ENCODE data around the gene CLDN4. TPM values are rescaled to one million over a fixed set of nuclear protein-coding genes. Genes with fewer than 3 reads are reported as not detected.
A peak's percentile ranks its signal among the peaks of the same experiment; 100 is the strongest.

CLDN4 gene
- total and polyA plus RNA-seq, 9 of the 15 experiments (the other 6 are each of a cell fraction or from before 2014, with no cell fraction given), result 0.05 to 0.60 (median 0.06) TPM; not detected in 3

GRCh38 chr7:73823257-73823656 is 7.5 kb upstream of the CLDN4 start:
- intact Hi-C loops (cut with micrococcal nuclease) (no loop called here), in situ Hi-C loops (cut with MboI) (no loop called here)
- H3K9me1 ChIP-seq (ENCODE audit: control insufficient read depth, insufficient read depth, low read length), result no peaks in the 10 kb centered on the region
- no peaks in the 10 kb centered on the region for H4K20me1 ChIP-seq (replicated peaks; ENCODE audit: control insufficient read depth, insufficient read depth, low read length)
- peaks cover 32 to 35% of the 10 kb centered on the region in 2 experiments for H3K4me1 ChIP-seq (replicated peaks in 1 of 2; ENCODE audit: control insufficient read depth in 2 of 2, insufficient read depth in 2 of 2, low read length in 2 of 2)
- peak; percentile 92 for TF ChIP-seq ZFP36 (IDR thresholded peaks at IDR 0.05; ENCODE audit: low read depth, low read length, partially characterized antibody)
- TF ChIP-seq TFAP4 (CRISPR knock-in tag; IDR thresholded peaks at IDR 0.05; ENCODE audit: borderline replicate concordance), result no peak
- ChIA-PET CTCF (ENCODE audit: low intra/inter-chr PET ratio) (no interaction called here), POLR2A (interaction anchor here (1.3 to 2.1 kb wide), 3 partner anchors 10 to 36 kb away, joined by 5 read pairs; no protein-coding TSS in a partner anchor)
- H3K4me3 ChIP-seq, result no peak overlapping the region
- no peaks in the 10 kb centered on the region for H3K79me2 ChIP-seq (ENCODE audit: control insufficient read depth, insufficient read depth, low read length)
- peak overlapping the region; percentile 58 to 86; a peak in 3 of 4 replicates for H3K9ac ChIP-seq (ENCODE audit: insufficient read depth in 1 of 2, low read depth in 2 of 2, low read length in 2 of 2)
- DNase-seq (ENCODE audit: extremely low read depth in 1 of 4, low spot score in 3 of 4), result peak in 1 of 4 experiments; percentile 5
- H3K9me3 ChIP-seq (replicated peaks; ENCODE audit: control insufficient read depth, insufficient read depth, low read depth, low read length), result no peaks in the 10 kb centered on the region
- H3K36me3 ChIP-seq (ENCODE audit: control insufficient read depth, insufficient read depth, low read length), result no peaks in the 10 kb centered on the region
- H2AFZ ChIP-seq (ENCODE audit: low read depth, low read length), result peak overlapping the region; percentile 91
- no peak for FAIRE-seq
- no TSS peak for BruUV-seq (replicated peaks)
- ATAC-seq, result no peak
- 62% methylated on average over 5 of the region's 5 CpGs for WGBS (ENCODE audit: insufficient coverage, low coverage, missing lambda C conversion rate)
- peak overlapping the region; percentile 82 for H3K4me2 ChIP-seq (ENCODE audit: insufficient read depth, low read length)
- peak overlapping the region; percentile 73; the same call in 2 of the 3 replicates for H3K27ac ChIP-seq (ENCODE audit: extremely low read depth, low read depth, low read length)
- H3K27me3 ChIP-seq (ENCODE audit: control insufficient read depth in 2 of 2, insufficient read depth in 2 of 2, low read length in 2 of 2), result no peaks in the 10 kb centered on the region

- ATAC-seq (no peak), FAIRE-seq (no peak), DNase-seq (ENCODE audit: extremely low read depth in 1 of 4, low spot score in 3 of 4) (no peak)
- in situ Hi-C loops (cut with MboI), result no loop called here
- BruUV-seq (replicated peaks), result no TSS peak
- TF ChIP-seq ZNF77 (CRISPR knock-in tag; IDR thresholded peaks at IDR 0.05), result no peak
- TF ChIP-seq MNT (conservative IDR thresholded peaks at IDR 0.05), result no peak
- TF ChIP-seq RBM34 (IDR thresholded peaks at IDR 0.05; ENCODE audit: borderline replicate concordance, insufficient read depth, low read length), result no peak
- no peak for TF ChIP-seq SRF (CRISPR knock-in tag; IDR thresholded peaks at IDR 0.05)
- no peak for TF ChIP-seq ZNF121 (CRISPR knock-in tag; conservative IDR thresholded peaks at IDR 0.05)
- H3K27ac ChIP-seq (ENCODE audit: extremely low read depth, low read depth, low read length), result no peak overlapping the region
- POLR2A ChIA-PET, result interaction anchor here (2.1 kb wide), 2 partner anchors 9 to 37 kb away, joined by 5 read pairs; no protein-coding TSS in a partner anchor
- no peaks in the 10 kb centered on the region for H3K79me2 ChIP-seq (ENCODE audit: control insufficient read depth, insufficient read depth, low read length)
- H3K4me2 ChIP-seq (ENCODE audit: insufficient read depth, low read length), result no peak overlapping the region
- H2AFZ ChIP-seq (ENCODE audit: low read depth, low read length), result no peak overlapping the region
- H3K4me1 ChIP-seq (replicated peaks in 1 of 2; ENCODE audit: control insufficient read depth in 2 of 2, insufficient read depth in 2 of 2, low read length in 2 of 2), result peaks cover 35 to 39% of the 10 kb centered on the region in 2 experiments
- H3K27me3 ChIP-seq (ENCODE audit: control insufficient read depth in 2 of 2, insufficient read depth in 2 of 2, low read length in 2 of 2), result no peaks in the 10 kb centered on the region
- intact Hi-C loops (cut with micrococcal nuclease), result no loop called here
- no peaks in the 10 kb centered on the region for H3K9me3 ChIP-seq (replicated peaks; ENCODE audit: control insufficient read depth, insufficient read depth, low read depth, low read length)
- no peaks in the 10 kb centered on the region for H3K36me3 ChIP-seq (ENCODE audit: control insufficient read depth, insufficient read depth, low read length)
- H3K9me1 ChIP-seq (ENCODE audit: control insufficient read depth, insufficient read depth, low read length), result no peaks in the 10 kb centered on the region
- no peaks in the 10 kb centered on the region for H4K20me1 ChIP-seq (replicated peaks; ENCODE audit: control insufficient read depth, insufficient read depth, low read length)
- WGBS (ENCODE audit: insufficient coverage, low coverage, missing lambda C conversion rate), result 82% methylated on average over 11 of the region's 11 CpGs
- no peak overlapping the region; a peak in 1 of 4 replicates for H3K9ac ChIP-seq (ENCODE audit: insufficient read depth in 1 of 2, low read depth in 2 of 2, low read length in 2 of 2)
- H3K4me3 ChIP-seq, result no peak overlapping the region
- CTCF ChIA-PET (ENCODE audit: low intra/inter-chr PET ratio), result no interaction called here
Observed at GRCh38 chr7:73823873-73824592, 6.8 kb upstream of the CLDN4 start.

Measured in K562 (cell line).